ENCODE data around the gene FUT8. TPM values are rescaled to one million over a fixed set of nuclear protein-coding genes. Genes with fewer than 3 reads are reported as not detected.

The FUT8 gene
- total RNA-seq, 4 donors from 2014 or later, result 29.2 to 55.5 (median 41.1) TPM

DNA sequence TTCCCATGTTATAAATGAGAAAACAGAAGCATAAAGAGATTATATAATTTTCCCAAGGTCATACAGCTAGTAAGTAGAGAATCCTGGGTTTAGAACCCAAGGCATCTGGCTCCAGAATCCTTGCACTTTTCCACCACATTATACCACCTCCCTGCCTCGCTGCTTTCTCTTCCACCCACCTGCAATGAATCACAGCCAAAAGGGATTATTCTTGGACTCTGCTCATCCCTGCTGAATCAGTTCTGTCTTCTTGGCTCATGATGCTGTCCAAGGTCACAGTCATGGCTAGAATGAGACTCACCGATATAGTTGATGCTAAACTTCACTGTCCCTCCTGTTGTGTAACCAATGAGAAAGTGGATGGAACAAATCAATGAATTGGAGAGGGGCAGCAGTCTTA is 356.6 kb downstream of the FUT8 start:
- H3K4me3 ChIP-seq (replicated peaks in 1 of 3), result no peak overlapping the region
- intact Hi-C loops (cut with DNase I), result no loop called here
- H3K27me3 ChIP-seq, result no peaks in the 10 kb centered on the region
- DNase-seq, result no peak
- H3K36me3 ChIP-seq, result no peaks in the 10 kb centered on the region
- TF ChIP-seq, protein P1, sequence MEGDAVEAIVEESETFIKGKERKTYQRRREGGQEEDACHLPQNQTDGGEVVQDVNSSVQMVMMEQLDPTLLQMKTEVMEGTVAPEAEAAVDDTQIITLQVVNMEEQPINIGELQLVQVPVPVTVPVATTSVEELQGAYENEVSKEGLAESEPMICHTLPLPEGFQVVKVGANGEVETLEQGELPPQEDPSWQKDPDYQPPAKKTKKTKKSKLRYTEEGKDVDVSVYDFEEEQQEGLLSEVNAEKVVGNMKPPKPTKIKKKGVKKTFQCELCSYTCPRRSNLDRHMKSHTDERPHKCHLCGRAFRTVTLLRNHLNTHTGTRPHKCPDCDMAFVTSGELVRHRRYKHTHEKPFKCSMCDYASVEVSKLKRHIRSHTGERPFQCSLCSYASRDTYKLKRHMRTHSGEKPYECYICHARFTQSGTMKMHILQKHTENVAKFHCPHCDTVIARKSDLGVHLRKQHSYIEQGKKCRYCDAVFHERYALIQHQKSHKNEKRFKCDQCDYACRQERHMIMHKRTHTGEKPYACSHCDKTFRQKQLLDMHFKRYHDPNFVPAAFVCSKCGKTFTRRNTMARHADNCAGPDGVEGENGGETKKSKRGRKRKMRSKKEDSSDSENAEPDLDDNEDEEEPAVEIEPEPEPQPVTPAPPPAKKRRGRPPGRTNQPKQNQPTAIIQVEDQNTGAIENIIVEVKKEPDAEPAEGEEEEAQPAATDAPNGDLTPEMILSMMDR (IDR thresholded peaks at IDR 0.05), result no peak
- TF ChIP-seq POLR2A (IDR thresholded peaks at IDR 0.05), result no peak
- H3K4me1 ChIP-seq, result no peaks in the 10 kb centered on the region
- no peaks in the 10 kb centered on the region for H3K9me3 ChIP-seq
- H3K27ac ChIP-seq, result no peak overlapping the region
- WGBS, 2 donors, result 74 to 87% methylated on average over 2 of the region's 2 CpGs

DNA sequence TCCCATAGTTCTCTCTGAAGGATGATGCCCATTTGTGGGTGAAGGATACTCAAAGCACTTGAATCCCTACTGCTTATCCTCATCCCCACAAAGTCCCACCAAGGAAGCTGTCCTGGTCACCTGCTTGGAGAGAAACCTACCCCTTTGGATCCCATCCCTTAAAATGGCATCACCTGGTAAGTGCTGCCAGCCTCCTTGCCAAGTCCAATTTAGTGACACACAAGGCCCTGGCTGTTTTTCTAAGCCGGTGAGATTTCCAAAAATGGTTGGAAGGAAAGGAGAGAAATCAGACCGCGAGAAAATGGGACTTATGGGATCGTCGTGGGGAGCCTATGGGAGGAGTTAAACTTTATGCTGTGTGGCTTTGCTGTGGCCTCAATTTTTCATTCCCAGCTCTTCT is 358.2 kb downstream of the FUT8 start:
- Histone ChIP-seq H3K27ac (no peak overlapping the region), H3K4me3 (replicated peaks in 1 of 3) (no peak overlapping the region), H3K4me1 (no peaks in the 10 kb centered on the region), H3K36me3 (no peaks in the 10 kb centered on the region), H3K9me3 (no peaks in the 10 kb centered on the region), H3K27me3 (no peaks in the 10 kb centered on the region)
- TF ChIP-seq, protein P1 (IDR thresholded peaks at IDR 0.05), result no peak
- TF ChIP-seq POLR2A (IDR thresholded peaks at IDR 0.05), result no peak
- DNase-seq, result no peak
- intact Hi-C loops (cut with DNase I), result no loop called here
- 81 to 86% methylated on average over 5 of the region's 5 CpGs for WGBS, 2 donors

DNA sequence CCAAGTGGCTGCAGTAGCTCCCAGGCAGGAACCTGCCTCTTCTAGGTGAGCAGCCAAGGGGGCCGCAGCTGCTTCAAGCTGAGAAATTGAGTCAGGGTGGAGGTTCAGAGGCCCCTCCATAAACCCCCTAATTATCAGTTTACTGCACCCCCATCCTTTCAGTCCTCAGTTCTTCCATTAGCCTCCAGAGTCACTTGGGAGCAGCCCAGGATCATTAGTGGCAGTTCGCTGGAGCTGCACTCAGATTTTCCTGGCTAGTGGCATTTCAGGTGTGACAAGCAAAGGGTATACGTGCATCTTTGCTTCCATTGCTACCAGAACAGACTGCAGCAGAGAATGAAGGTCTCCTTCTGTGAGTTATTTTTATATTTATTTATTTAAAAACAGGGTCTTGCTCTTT is 358.7 kb downstream of the FUT8 start:
- TF ChIP-seq, protein P1 (IDR thresholded peaks at IDR 0.05), result no peak
- no peak for TF ChIP-seq POLR2A (IDR thresholded peaks at IDR 0.05)
- Histone ChIP-seq H3K9me3 (no peaks in the 10 kb centered on the region), H3K27ac (no peak overlapping the region), H3K4me1 (no peaks in the 10 kb centered on the region), H3K27me3 (no peaks in the 10 kb centered on the region), H3K4me3 (replicated peaks in 1 of 3) (no peak overlapping the region), H3K36me3 (no peaks in the 10 kb centered on the region)
- no peak for DNase-seq
- intact Hi-C loops (cut with DNase I), result no loop called here
- 92 to 100% methylated on average over 3 of the region's 3 CpGs for WGBS, 2 donors

- Histone ChIP-seq H3K27ac (no peak overlapping the region), H3K4me3 (replicated peaks in 1 of 3) (no peak overlapping the region), H3K4me1 (no peaks in the 10 kb centered on the region), H3K27me3 (no peaks in the 10 kb centered on the region), H3K9me3 (no peaks in the 10 kb centered on the region), H3K36me3 (no peaks in the 10 kb centered on the region)
- DNase-seq, result no peak
- intact Hi-C loops (cut with DNase I), result no loop called here
- TF ChIP-seq POLR2A (IDR thresholded peaks at IDR 0.05), result no peak
- TF ChIP-seq, protein P1 (IDR thresholded peaks at IDR 0.05), result no peak
- 81 to 82% methylated on average over 8 of the region's 8 CpGs for WGBS, 2 donors
Measured at GRCh38 chr14:65772466-65772865, 359.9 kb downstream of the FUT8 start.

- Histone ChIP-seq H3K4me1 (no peaks in the 10 kb centered on the region), H3K27ac (no peak overlapping the region), H3K4me3 (replicated peaks in 1 of 3) (no peak overlapping the region), H3K9me3 (no peaks in the 10 kb centered on the region), H3K36me3 (no peaks in the 10 kb centered on the region), H3K27me3 (no peaks in the 10 kb centered on the region)
- intact Hi-C loops (cut with DNase I), result no loop called here
- DNase-seq, result no peak
- 71 to 74% methylated on average over 4 of the region's 4 CpGs for WGBS, 2 donors
- TF ChIP-seq, protein P1 (IDR thresholded peaks at IDR 0.05), result no peak
- TF ChIP-seq POLR2A (IDR thresholded peaks at IDR 0.05), result no peak
Measured at GRCh38 chr14:65772921-65773574, 360.5 kb downstream of the FUT8 start.

Data from thyroid gland (tissue), 4 donors.